ENCODE data around the gene EFCAB10.

The EFCAB10 gene

GRCh38 chr7:105581066-105581811, at the start of gene EFCAB10:
TSS of gene EFCAB10 (minus strand) at chr7:105581493. CDS start at chr7:105581463, 30 bp downstream.
- peak; percentile 4 for DNase-seq (ENCODE audit: low read depth)

DNA sequence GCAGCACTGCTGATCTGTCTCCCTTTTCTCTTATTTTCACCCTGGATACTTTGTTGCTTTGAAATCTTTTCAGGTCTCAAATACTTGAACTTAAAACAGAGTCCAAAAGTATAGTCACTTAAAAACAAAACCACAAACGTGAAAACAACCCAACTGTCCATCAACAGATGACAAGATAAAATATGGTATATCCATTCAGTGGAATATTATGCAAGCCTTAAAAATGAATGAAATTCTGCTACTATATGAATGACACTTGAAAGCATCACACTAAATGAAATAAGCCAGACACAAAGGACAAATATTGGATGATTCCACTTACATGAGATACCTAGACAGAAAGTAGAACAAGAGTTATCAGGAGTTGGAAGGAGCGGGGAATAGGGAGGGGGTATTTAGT, 44.7 kb upstream of the EFCAB10 start:
- DNase-seq (ENCODE audit: low read depth) = no peak

DNA sequence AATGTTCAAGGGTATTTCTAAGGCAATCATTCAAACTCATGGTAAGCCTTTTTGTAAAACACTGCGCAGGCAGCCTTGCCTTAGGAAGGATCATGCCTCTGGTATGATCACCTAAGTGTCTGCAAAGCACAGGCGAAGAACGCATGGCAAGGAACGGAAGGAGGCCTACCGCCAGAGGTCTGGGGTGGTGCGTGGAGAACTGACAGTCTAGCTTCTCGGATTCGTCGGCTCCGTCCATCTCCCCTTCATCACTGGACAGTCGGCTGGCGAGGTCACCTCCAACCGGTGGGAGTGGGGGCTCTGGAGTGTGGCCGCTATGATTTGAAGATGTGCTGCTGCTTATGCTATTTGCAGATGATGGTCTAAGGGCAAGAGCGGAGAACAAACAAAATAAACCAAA, 42.6 kb upstream of the EFCAB10 start:
- DNase-seq (ENCODE audit: low read depth) = no peak

DNA sequence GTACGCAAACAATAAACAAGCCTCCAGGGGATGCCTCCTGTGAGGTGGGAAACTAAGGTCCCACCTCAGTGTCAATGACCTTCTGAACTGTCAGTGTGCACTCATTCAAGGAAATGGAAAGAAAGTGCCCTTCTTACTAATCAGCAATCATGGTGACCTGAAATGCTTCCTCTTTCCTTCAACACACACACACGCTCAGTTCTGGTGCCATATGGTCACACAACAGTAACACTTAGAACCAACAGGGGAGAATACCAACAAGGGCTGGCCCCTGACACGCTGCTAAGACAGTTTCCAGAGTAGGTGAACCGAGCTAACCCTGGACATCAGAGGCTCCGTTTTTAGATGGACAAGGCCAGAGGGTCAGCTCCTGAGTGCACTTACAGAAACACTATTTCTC, 42.1 kb upstream of the EFCAB10 start:
- no peak for DNase-seq (ENCODE audit: low read depth)

DNA sequence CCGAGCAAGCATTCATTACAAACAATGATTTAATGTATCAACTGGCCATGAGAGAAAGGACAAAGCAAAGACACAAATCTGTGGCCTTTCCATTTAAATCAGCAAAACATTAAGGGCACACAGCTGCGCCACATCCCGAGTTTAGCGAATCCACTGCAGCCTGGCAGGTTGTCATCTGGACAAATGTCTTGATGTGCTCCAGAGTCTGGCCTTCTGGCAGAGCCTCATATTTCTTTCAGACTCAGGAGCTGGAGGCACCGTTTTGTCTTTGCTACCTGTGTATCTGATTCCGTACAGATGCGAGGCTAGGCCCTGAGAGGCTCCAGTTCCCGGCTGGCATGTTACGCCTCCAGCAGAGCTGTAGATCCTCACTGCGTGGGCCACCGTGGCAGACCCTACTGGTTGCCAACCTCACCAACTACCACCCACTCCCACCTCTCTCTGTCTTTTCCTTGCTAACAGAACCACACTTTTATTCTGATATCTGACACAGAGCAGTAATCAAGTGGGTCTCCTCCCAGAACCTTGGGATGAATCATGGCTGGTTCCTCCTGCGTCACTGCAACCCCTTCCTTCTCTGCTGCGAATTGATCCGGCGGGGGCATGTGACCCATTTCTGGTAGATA, 40.9 kb upstream of the EFCAB10 start:
- no peak for DNase-seq (ENCODE audit: low read depth)

- DNase-seq (ENCODE audit: low read depth) = no peak
Measured at GRCh38 chr7:105621617-105622016, 40.3 kb upstream of the EFCAB10 start.

GRCh38 chr7:105621176-105621575, 39.9 kb upstream of the EFCAB10 start:
- no peak for DNase-seq (ENCODE audit: low read depth)

- DNase-seq (ENCODE audit: low read depth) = no peak
Measured at GRCh38 chr7:105619590-105619989, 38.3 kb upstream of the EFCAB10 start.

GRCh38 chr7:105618016-105618296, 36.7 kb upstream of the EFCAB10 start:
- DNase-seq (ENCODE audit: low read depth) = no peak

GRCh38 chr7:105617280-105618015, 36.2 kb upstream of the EFCAB10 start:
- no peak for DNase-seq (ENCODE audit: low read depth)

- no peak for DNase-seq (ENCODE audit: low read depth)
Measured at GRCh38 chr7:105614341-105614840, 33.1 kb upstream of the EFCAB10 start.

GRCh38 chr7:105613611-105614330, 32.5 kb upstream of the EFCAB10 start:
- no peak for DNase-seq (ENCODE audit: low read depth)

- DNase-seq (ENCODE audit: low read depth) = no peak
Measured at GRCh38 chr7:105612806-105613205, 31.5 kb upstream of the EFCAB10 start.

- DNase-seq (ENCODE audit: low read depth) = no peak
Measured at GRCh38 chr7:105611856-105612775, 30.8 kb upstream of the EFCAB10 start.

DNA sequence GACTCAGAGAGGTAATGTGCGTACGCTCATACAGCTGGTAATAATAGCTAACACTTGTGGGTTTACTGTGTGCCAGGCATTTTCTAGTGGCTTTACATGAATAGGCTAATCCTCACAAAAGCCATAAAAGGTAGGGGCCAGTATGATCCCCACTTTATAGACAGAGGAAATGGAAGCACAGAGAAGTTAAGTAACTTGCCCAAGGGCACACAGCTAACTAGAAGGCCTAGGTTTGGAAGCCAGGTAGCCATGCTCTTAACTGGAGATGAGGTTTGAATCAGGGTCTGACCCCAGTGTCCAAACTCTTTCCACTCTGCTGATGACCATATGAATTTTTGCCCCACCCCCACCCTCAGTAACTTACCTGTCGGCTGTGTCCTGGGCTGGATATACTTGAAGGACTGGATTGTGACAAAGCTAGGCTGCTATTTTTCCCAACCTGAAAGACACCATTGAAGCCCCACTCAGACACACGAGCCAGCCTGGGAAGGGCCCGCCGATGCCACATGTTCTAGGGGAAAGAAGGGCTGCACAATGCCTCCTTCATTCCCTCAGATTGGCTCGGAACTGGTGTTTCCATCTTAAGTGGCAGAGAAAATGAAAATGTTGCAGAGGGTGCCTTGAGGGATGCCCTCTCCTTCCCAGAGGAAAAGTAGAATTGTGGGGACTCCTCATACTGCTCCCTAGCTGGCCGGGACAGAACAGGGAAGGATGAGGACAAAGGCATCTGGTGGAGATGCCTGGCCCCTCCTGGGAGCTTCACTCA, 29.1 kb upstream of the EFCAB10 start:
- DNase-seq (ENCODE audit: low read depth) = no peak

GRCh38 chr7:105602325-105603305, 21.3 kb upstream of the EFCAB10 start:
- DNase-seq (ENCODE audit: low read depth) = no peak

GRCh38 chr7:105600720-105601550, 19.6 kb upstream of the EFCAB10 start:
- DNase-seq (ENCODE audit: low read depth) = no peak

GRCh38 chr7:105599551-105599950, 18.3 kb upstream of the EFCAB10 start:
- no peak for DNase-seq (ENCODE audit: low read depth)
